Measurements from ENCODE around the gene ARID1B. TPM values are rescaled to one million over a fixed set of nuclear protein-coding genes. Genes with fewer than 3 reads are reported as not detected.
A peak's percentile ranks its signal among the peaks of the same experiment; 100 is the strongest.

ARID1B gene
- total and polyA plus RNA-seq, 4 donors, result 49.8 to 90.9 (median 59.0) TPM

GRCh38 chr6:156854466-156855161 is 77.4 kb downstream of the ARID1B start:
- Histone ChIP-seq H3K9me3 (ENCODE audit: control insufficient read depth, insufficient read depth, low read length) (no peaks in the 10 kb centered on the region), H3K36me3 (ENCODE audit: control insufficient read depth, insufficient read depth, low read length) (no peaks in the 10 kb centered on the region), H3K4me3 (ENCODE audit: low read depth, low read length) (no peak overlapping the region), H3K27ac (ENCODE audit: low read depth, low read length) (no peak overlapping the region), H3K27me3 (ENCODE audit: control insufficient read depth, insufficient read depth, low read length) (no peaks in the 10 kb centered on the region), H3K4me1 (ENCODE audit: control insufficient read depth, insufficient read depth, low read length) (peaks cover 14% of the 10 kb centered on the region)
- WGBS (ENCODE audit: insufficient coverage), result 100% methylated on average over 1 of the region's 10 CpGs
- no peak for DNase-seq (ENCODE audit: low read depth in 4 of 6, low spot score in 6 of 6)

GRCh38 chr6:156857573-156857972 is 80.4 kb downstream of the ARID1B start:
- no CpG with 5 or more reads among the region's 2 CpGs for WGBS (ENCODE audit: insufficient coverage)
- Histone ChIP-seq H3K36me3 (ENCODE audit: control insufficient read depth, insufficient read depth, low read length) (no peaks in the 10 kb centered on the region), H3K4me3 (ENCODE audit: low read depth, low read length) (no peak overlapping the region), H3K9me3 (ENCODE audit: control insufficient read depth, insufficient read depth, low read length) (no peaks in the 10 kb centered on the region), H3K27ac (ENCODE audit: low read depth, low read length) (no peak overlapping the region), H3K27me3 (ENCODE audit: control insufficient read depth, insufficient read depth, low read length) (no peaks in the 10 kb centered on the region), H3K4me1 (ENCODE audit: control insufficient read depth, insufficient read depth, low read length) (peaks cover 4% of the 10 kb centered on the region)
- no peak for DNase-seq (ENCODE audit: low read depth in 4 of 6, low spot score in 6 of 6)

DNA sequence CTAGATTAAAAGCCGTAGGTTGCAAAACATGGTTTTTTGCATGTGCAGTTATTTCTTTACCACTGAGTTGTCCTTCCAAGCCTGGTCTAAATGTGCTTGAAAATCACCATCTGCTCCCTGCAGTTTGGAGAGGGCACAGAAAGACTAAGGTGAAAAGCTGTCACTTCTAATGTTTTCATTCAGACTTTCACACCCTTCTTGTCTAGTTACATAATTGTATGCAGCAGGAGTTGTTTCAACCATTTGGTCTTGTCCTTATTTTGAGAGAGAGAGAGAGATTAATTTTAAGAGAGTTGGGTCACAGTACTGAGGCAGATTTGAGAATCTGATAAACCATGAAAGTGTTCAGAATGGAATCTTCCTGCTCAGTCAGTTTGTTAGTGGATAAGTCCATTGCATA is 82.5 kb downstream of the ARID1B start:
- peak in 1 of 6 donors; percentile 32 for DNase-seq (ENCODE audit: low read depth in 4 of 6, low spot score in 6 of 6)
- no peaks in the 10 kb centered on the region for H3K27me3 ChIP-seq (ENCODE audit: control insufficient read depth, insufficient read depth, low read length)
- no peak overlapping the region for H3K27ac ChIP-seq (ENCODE audit: low read depth, low read length)
- H3K36me3 ChIP-seq (ENCODE audit: control insufficient read depth, insufficient read depth, low read length), result no peaks in the 10 kb centered on the region
- WGBS (ENCODE audit: insufficient coverage), result no CpG with 5 or more reads among the region's 1 CpG
- no peak overlapping the region for H3K4me3 ChIP-seq (ENCODE audit: low read depth, low read length)
- H3K9me3 ChIP-seq (ENCODE audit: control insufficient read depth, insufficient read depth, low read length), result no peaks in the 10 kb centered on the region
- peaks cover 4% of the 10 kb centered on the region for H3K4me1 ChIP-seq (ENCODE audit: control insufficient read depth, insufficient read depth, low read length)

GRCh38 chr6:156862711-156863110 is 85.5 kb downstream of the ARID1B start:
- DNase-seq (ENCODE audit: low read depth in 4 of 6, low spot score in 6 of 6), result no peak
- H3K27me3 ChIP-seq (ENCODE audit: control insufficient read depth, insufficient read depth, low read length), result no peaks in the 10 kb centered on the region
- H3K4me3 ChIP-seq (ENCODE audit: low read depth, low read length), result no peak overlapping the region
- peaks cover 2% of the 10 kb centered on the region for H3K9me3 ChIP-seq (ENCODE audit: control insufficient read depth, insufficient read depth, low read length)
- H3K4me1 ChIP-seq (ENCODE audit: control insufficient read depth, insufficient read depth, low read length), result peaks cover 3% of the 10 kb centered on the region
- WGBS (ENCODE audit: insufficient coverage), result 94% methylated on average over 2 of the region's 7 CpGs
- no peak overlapping the region for H3K27ac ChIP-seq (ENCODE audit: low read depth, low read length)
- H3K36me3 ChIP-seq (ENCODE audit: control insufficient read depth, insufficient read depth, low read length), result no peaks in the 10 kb centered on the region

DNA sequence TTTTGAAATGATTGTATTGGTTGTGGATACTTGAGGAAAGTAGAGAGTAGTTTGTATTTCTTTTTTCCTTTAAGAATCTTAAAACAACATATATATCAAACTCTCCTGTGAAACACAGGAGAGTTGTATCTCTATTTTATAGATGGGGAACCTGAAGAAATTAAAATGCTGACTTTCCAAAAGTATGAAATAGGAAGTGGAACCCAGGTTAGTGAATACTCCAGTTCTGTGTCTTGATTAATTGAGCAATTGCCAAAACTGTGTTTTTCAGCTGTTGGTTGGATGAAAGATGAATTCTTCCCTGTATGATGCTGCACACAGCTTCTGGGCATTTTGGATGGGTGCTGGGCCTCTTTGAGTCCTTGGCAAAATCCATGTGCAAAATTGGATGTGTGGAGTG is 86.3 kb downstream of the ARID1B start:
- Histone ChIP-seq H3K27ac (ENCODE audit: low read depth, low read length) (no peak overlapping the region), H3K4me1 (ENCODE audit: control insufficient read depth, insufficient read depth, low read length) (peaks cover 3% of the 10 kb centered on the region), H3K36me3 (ENCODE audit: control insufficient read depth, insufficient read depth, low read length) (no peaks in the 10 kb centered on the region), H3K27me3 (ENCODE audit: control insufficient read depth, insufficient read depth, low read length) (no peaks in the 10 kb centered on the region), H3K9me3 (ENCODE audit: control insufficient read depth, insufficient read depth, low read length) (peaks cover 2% of the 10 kb centered on the region), H3K4me3 (ENCODE audit: low read depth, low read length) (no peak overlapping the region)
- no peak for DNase-seq (ENCODE audit: low read depth in 4 of 6, low spot score in 6 of 6)

DNA sequence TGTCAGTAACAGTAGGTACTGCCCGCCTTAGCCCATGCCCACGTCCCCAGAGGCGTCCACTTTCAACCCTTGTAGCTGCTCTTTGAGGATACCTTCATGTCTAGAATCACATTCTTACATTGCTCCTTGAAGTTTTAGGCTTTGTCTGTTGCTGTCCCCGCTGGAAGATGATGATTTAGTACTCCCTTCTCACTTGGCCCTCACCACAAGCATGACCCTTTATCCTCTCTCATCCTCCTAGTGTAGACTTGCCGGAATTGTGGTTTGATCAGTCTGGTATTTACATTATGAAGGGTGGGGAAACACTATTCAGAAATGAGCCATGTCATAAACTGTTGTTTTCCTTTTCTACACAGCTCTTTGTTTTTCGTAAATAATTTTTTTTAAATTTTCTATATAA is 87.4 kb downstream of the ARID1B start:
- no peaks in the 10 kb centered on the region for H3K36me3 ChIP-seq (ENCODE audit: control insufficient read depth, insufficient read depth, low read length)

DNA sequence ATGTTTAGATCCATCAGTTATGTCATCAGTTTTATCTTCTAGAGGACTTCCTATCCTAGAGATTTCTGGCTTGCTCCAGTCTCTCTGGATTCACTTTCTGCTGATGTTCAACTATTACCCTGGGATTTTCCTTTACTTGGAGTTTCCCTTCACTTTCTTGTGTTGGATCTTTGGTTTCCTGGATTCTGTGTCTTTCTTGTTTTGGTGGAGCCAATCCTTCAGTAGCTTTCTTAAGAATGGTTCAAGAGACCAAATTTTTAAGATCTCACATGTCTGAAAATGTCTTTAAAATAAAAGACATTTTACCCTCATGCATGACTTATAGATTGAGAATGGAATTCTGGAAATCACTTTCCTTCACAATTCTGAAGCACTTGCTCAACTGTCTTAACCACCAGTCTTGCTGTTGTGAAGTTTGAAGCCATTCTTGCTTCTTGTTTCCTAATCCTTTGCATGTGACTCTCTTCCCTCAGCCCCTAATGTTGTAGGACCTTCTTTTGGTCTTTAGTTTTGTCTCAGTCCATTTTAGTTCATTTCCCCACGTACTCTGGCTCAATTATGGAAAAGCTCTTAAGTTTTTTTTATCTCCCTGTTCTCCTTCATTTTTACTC is 87.9 kb downstream of the ARID1B start:
- H3K27ac ChIP-seq (ENCODE audit: low read depth, low read length), result no peak overlapping the region

More for the DNA sequence above, 87.4 kb downstream of the ARID1B start:
- WGBS (ENCODE audit: insufficient coverage), result 100% methylated on average over 3 of the region's 6 CpGs
- peaks cover 3% of the 10 kb centered on the region for H3K4me1 ChIP-seq (ENCODE audit: control insufficient read depth, insufficient read depth, low read length)
- DNase-seq (ENCODE audit: low read depth in 4 of 6, low spot score in 6 of 6), result no peak
- no peak overlapping the region for H3K4me3 ChIP-seq (ENCODE audit: low read depth, low read length)
- no peak overlapping the region for H3K27ac ChIP-seq (ENCODE audit: low read depth, low read length)
- no peaks in the 10 kb centered on the region for H3K27me3 ChIP-seq (ENCODE audit: control insufficient read depth, insufficient read depth, low read length)
- H3K9me3 ChIP-seq (ENCODE audit: control insufficient read depth, insufficient read depth, low read length), result peaks cover 2% of the 10 kb centered on the region

DNA sequence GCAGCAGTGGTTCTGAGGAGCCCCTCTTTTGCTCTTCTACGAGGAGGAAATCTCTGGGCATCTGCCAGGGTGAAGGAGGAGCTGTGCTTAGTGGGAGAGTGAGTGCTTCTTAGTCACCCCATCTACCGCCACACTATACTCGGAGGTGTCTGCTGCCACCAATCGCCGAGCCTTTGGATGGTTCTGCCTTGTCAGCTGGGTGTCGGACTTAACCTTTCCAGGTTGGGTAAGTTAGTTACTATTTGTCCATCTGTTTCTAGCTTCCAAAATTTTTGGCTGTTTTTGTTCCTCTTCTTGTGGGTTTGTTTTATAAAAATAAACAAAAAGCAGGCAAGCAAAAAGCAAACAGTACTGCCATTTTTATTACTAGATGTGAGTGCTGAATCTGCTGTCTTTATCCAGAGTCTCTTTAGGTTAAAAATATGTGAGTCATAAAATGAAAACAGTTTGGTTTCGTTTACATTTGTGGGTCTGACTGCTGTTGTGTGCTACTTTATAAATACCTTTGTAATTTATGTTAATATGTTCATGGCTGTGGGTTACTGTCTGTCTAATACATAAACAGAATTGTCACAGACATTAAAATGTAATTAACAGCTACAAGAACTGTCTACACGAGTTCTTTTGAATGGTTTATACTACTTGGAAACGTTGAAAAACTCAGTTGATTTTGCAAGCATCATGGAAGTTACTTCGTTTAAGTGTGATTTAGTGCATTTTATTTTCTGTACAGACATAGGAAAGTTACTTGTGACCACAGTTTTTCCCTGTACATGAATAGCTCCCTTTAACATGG is 89.2 kb downstream of the ARID1B start:
- no peak overlapping the region for H3K4me3 ChIP-seq (ENCODE audit: low read depth, low read length)
- H3K4me1 ChIP-seq (ENCODE audit: control insufficient read depth, insufficient read depth, low read length), result peaks cover 8% of the 10 kb centered on the region
- H3K9me3 ChIP-seq (ENCODE audit: control insufficient read depth, insufficient read depth, low read length), result peaks cover 2% of the 10 kb centered on the region
- H3K27me3 ChIP-seq (ENCODE audit: control insufficient read depth, insufficient read depth, low read length), result no peaks in the 10 kb centered on the region
- no CpG with 5 or more reads among the region's 10 CpGs for WGBS (ENCODE audit: insufficient coverage)
- no peaks in the 10 kb centered on the region for H3K36me3 ChIP-seq (ENCODE audit: control insufficient read depth, insufficient read depth, low read length)
- no peak for DNase-seq (ENCODE audit: low read depth in 4 of 6, low spot score in 6 of 6)
- no peak overlapping the region for H3K27ac ChIP-seq (ENCODE audit: low read depth, low read length)

More for the DNA sequence above, 87.9 kb downstream of the ARID1B start:
- Histone ChIP-seq H3K9me3 (ENCODE audit: control insufficient read depth, insufficient read depth, low read length) (peaks cover 2% of the 10 kb centered on the region), H3K27me3 (ENCODE audit: control insufficient read depth, insufficient read depth, low read length) (no peaks in the 10 kb centered on the region), H3K4me1 (ENCODE audit: control insufficient read depth, insufficient read depth, low read length) (peaks cover 5% of the 10 kb centered on the region), H3K36me3 (ENCODE audit: control insufficient read depth, insufficient read depth, low read length) (no peaks in the 10 kb centered on the region), H3K4me3 (ENCODE audit: low read depth, low read length) (no peak overlapping the region)
- no peak for DNase-seq (ENCODE audit: low read depth in 4 of 6, low spot score in 6 of 6)
- WGBS (ENCODE audit: insufficient coverage), result 100% methylated on average over 1 of the region's 1 CpG

- H3K36me3 ChIP-seq (ENCODE audit: control insufficient read depth, insufficient read depth, low read length), result no peaks in the 10 kb centered on the region
- DNase-seq (ENCODE audit: low read depth in 4 of 6, low spot score in 6 of 6), result no peak
- H3K9me3 ChIP-seq (ENCODE audit: control insufficient read depth, insufficient read depth, low read length), result peaks cover 2% of the 10 kb centered on the region
- WGBS (ENCODE audit: insufficient coverage), result 79% methylated on average over 2 of the region's 2 CpGs
- no peak overlapping the region for H3K27ac ChIP-seq (ENCODE audit: low read depth, low read length)
- peaks cover 8% of the 10 kb centered on the region for H3K4me1 ChIP-seq (ENCODE audit: control insufficient read depth, insufficient read depth, low read length)
- no peaks in the 10 kb centered on the region for H3K27me3 ChIP-seq (ENCODE audit: control insufficient read depth, insufficient read depth, low read length)
- no peak overlapping the region for H3K4me3 ChIP-seq (ENCODE audit: low read depth, low read length)
These were observed 89.9 kb downstream of the ARID1B start for GRCh38 chr6:156867121-156867520.
